Activated B cell treated with CpG ODN at 0.5 μM for 24 hours (primary cell): ENCODE data around the gene BTBD1. TPM values are rescaled to one million over a fixed set of nuclear protein-coding genes. Genes with fewer than 3 reads are reported as not detected.
A peak's percentile ranks its signal among the peaks of the same experiment; 100 is the strongest.

Experiments used
- ATAC-seq: fragments of 200-7000 bp; cut with Tn5 transposase; one replicate; pipeline ENCODE4 v1.10.0; 2021; ENCODE audit warnings: low read depth, mild to moderate bottlenecking, moderate library complexity
- CTCF ChIA-PET: fragments of 350-600 bp; sonication (Branson Sonifier 250); formaldehyde crosslinking; loops from one replicate; lab custom pipeline; 2021; ENCODE audit warnings: antibody characterized with exemption; lab: Charles Lee
- POLR2A ChIA-PET: fragments of 350-600 bp; sonication (Branson Sonifier 250); formaldehyde crosslinking; loops from one replicate; lab custom pipeline; 2021; ENCODE audit warnings: antibody characterized with exemption; lab: Charles Lee
- DNase-seq: peaks from one replicate; pipeline ENCODE4 v3.0.0; 2022
- H3K27ac Mint-ChIP-seq: one replicate; pipeline ENCODE4 v1.8.0; 2020; ENCODE audit warnings: mixed read lengths
- H3K27me3 Mint-ChIP-seq: one replicate; pipeline ENCODE4 v1.8.0; 2021; ENCODE audit warnings: mixed read lengths
- H3K36me3 Mint-ChIP-seq: one replicate; pipeline ENCODE4 v1.8.0; 2021; ENCODE audit warnings: low read depth, mixed read lengths
- H3K4me1 Mint-ChIP-seq: one replicate; pipeline ENCODE4 v1.8.0; 2021; ENCODE audit warnings: mixed read lengths
- H3K4me3 Mint-ChIP-seq: one replicate; pipeline ENCODE4 v1.8.0; 2020; ENCODE audit warnings: mild to moderate bottlenecking, mixed read lengths
- H3K9me3 Mint-ChIP-seq: one replicate; pipeline ENCODE4 v1.8.0; 2020; ENCODE audit warnings: mixed read lengths
- CTCF ChIP-seq: fragments of 200-600 bp; IDR thresholded peaks from one replicate; pipeline ENCODE4 v1.8.0; 2022; ENCODE audit warnings: antibody characterized with exemption, mild to moderate bottlenecking
- intact Hi-C: fragments of 100-400 bp; cut with micrococcal nuclease; formaldehyde crosslinking; loops from one replicate; pipeline ENCODE4 v1.15.1; 2024
- total RNA-seq: library from RNA; stranded (reverse); gene quantifications from 2 replicates; pipeline ENCODE4 v1.2.3, GENCODE V29; 2022

The BTBD1 gene
- total RNA-seq, 1 donor from 2014 or later: 54.2 TPM

- CTCF ChIA-PET: interaction anchor here (0.8 to 1.0 kb wide), 3 partner anchors 8 to 526 kb away, joined by 3 to 4 read pairs (median 4); partner anchors contain the start of genes C15orf40 and RPS17
- H3K27ac Mint-ChIP-seq: peak overlapping the region; percentile 63
- peak overlapping the region; percentile 87 for H3K4me3 Mint-ChIP-seq
- POLR2A ChIA-PET: interaction anchor here (0.6 to 3.4 kb wide), 9 partner anchors 42 to 1918 kb away, joined by 3 to 24 read pairs (median 9); partner anchors contain the start of genes C15orf40, RAMAC, RPS17 and TM6SF1
- H3K9me3 Mint-ChIP-seq: no peaks in the 10 kb centered on the region
- peaks cover 9% of the 10 kb centered on the region for H3K4me1 Mint-ChIP-seq
- H3K36me3 Mint-ChIP-seq: peaks cover 8% of the 10 kb centered on the region
- no peaks in the 10 kb centered on the region for H3K27me3 Mint-ChIP-seq
- no peak for ATAC-seq
- no peak for DNase-seq
- intact Hi-C loops: no loop called here
- TF ChIP-seq CTCF: no peak
Observed at GRCh38 chr15:83066034-83066733, 868 bp downstream of the BTBD1 start.

- intact Hi-C loops: no loop called here
- POLR2A ChIA-PET: interaction anchor here (0.7 to 1.5 kb wide), 2 partner anchors 525 to 529 kb away, joined by 3 to 4 read pairs; partner anchors contain the start of gene RPS17
Observed at GRCh38 chr15:83065431-83065830, 1.6 kb downstream of the BTBD1 start.

GRCh38 chr15:83064859-83065258 lies 2.2 kb downstream of the BTBD1 start:
- intact Hi-C loops: loop anchor here (5.0 kb wide), 2 partner anchors 42 to 523 kb away; partner anchors contain the start of genes RPS17 and TM6SF1

More at GRCh38 chr15:83065431-83065830, 1.6 kb downstream of the BTBD1 start:
- peak overlapping the region; percentile 87 for H3K4me3 Mint-ChIP-seq
- H3K4me1 Mint-ChIP-seq: peaks cover 9% of the 10 kb centered on the region
- H3K27ac Mint-ChIP-seq: peak overlapping the region; percentile 63
- no peaks in the 10 kb centered on the region for H3K9me3 Mint-ChIP-seq
- CTCF ChIA-PET: no interaction called here
- H3K36me3 Mint-ChIP-seq: peaks cover 8% of the 10 kb centered on the region
- no peak for TF ChIP-seq CTCF
- no peaks in the 10 kb centered on the region for H3K27me3 Mint-ChIP-seq
- no peak for ATAC-seq
- DNase-seq: no peak

GRCh38 chr15:83063551-83063950 lies 3.5 kb downstream of the BTBD1 start:
- TF ChIP-seq CTCF: no peak
- Mint-ChIP-seq H3K4me1 (peaks cover 15% of the 10 kb centered on the region), H3K27me3 (no peaks in the 10 kb centered on the region), H3K9me3 (no peaks in the 10 kb centered on the region), H3K4me3 (no peak overlapping the region), H3K36me3 (peaks cover 13% of the 10 kb centered on the region), H3K27ac (no peak overlapping the region)
- ChIA-PET POLR2A (interaction anchor here (0.7 to 1.3 kb wide), 2 partner anchors 52 to 1923 kb away, joined by 3 to 4 read pairs; partner anchors contain the start of gene C15orf40), CTCF (no interaction called here)
- DNase-seq (no peak), ATAC-seq (no peak)
- intact Hi-C loops: loop anchor here (2.0 to 5.0 kb wide), 3 partner anchors 44 to 521 kb away; partner anchors contain the start of genes C15orf40, RPS17 and TM6SF1

More at GRCh38 chr15:83064859-83065258, 2.2 kb downstream of the BTBD1 start:
- H3K4me1 Mint-ChIP-seq: peaks cover 9% of the 10 kb centered on the region
- ChIA-PET CTCF (no interaction called here), POLR2A (interaction anchor here (0.6 to 1.5 kb wide), 3 partner anchors 231 to 529 kb away, joined by 3 to 4 read pairs (median 3); partner anchors contain the start of gene RPS17)
- H3K9me3 Mint-ChIP-seq: no peaks in the 10 kb centered on the region
- H3K27me3 Mint-ChIP-seq: no peaks in the 10 kb centered on the region
- no peak for ATAC-seq
- TF ChIP-seq CTCF: no peak
- peak overlapping the region; percentile 87 for H3K4me3 Mint-ChIP-seq
- DNase-seq: no peak
- peaks cover 8% of the 10 kb centered on the region for H3K36me3 Mint-ChIP-seq
- no peak overlapping the region for H3K27ac Mint-ChIP-seq

- ATAC-seq (no peak), DNase-seq (no peak)
- H3K9me3 Mint-ChIP-seq: no peaks in the 10 kb centered on the region
- POLR2A ChIA-PET: interaction anchor here (1.3 kb wide), 1 partner anchor 51 kb away, joined by 4 read pairs; the partner anchor contains the start of gene C15orf40
- CTCF ChIA-PET: no interaction called here
- peaks cover 15% of the 10 kb centered on the region for H3K36me3 Mint-ChIP-seq
- TF ChIP-seq CTCF: no peak
- intact Hi-C loops: loop anchor here (2.0 to 5.0 kb wide), 3 partner anchors 45 to 520 kb away; partner anchors contain the start of genes C15orf40, RPS17 and TM6SF1
- H3K4me1 Mint-ChIP-seq: peaks cover 13% of the 10 kb centered on the region
- no peak overlapping the region for H3K27ac Mint-ChIP-seq
- no peaks in the 10 kb centered on the region for H3K27me3 Mint-ChIP-seq
- H3K4me3 Mint-ChIP-seq: no peak overlapping the region
Observed at GRCh38 chr15:83062768-83063180, 4.3 kb downstream of the BTBD1 start.
